ENCODE results near the gene CD2.

DNA sequence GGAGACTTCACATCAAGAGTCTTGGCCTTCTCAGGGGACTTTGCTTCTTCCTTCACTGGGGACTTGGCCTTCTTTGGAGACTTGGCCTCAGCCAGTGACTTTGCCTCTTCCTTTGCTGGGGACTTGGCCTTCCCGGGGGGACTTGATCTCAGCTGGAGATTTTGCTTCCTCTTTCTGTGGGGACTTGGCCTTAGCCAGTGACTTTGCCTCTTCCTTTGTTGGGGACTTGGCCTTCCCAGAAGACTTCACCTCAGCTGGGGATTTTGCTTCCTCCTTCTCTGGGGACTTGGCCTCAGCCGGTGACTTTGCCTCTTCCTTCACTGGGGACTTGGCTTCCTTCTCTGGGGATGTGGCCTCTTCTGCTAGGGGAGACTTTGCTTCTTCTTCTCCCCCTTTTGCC, 13.5 kb upstream of the CD2 start:
- TF ChIP-seq, protein P1, sequence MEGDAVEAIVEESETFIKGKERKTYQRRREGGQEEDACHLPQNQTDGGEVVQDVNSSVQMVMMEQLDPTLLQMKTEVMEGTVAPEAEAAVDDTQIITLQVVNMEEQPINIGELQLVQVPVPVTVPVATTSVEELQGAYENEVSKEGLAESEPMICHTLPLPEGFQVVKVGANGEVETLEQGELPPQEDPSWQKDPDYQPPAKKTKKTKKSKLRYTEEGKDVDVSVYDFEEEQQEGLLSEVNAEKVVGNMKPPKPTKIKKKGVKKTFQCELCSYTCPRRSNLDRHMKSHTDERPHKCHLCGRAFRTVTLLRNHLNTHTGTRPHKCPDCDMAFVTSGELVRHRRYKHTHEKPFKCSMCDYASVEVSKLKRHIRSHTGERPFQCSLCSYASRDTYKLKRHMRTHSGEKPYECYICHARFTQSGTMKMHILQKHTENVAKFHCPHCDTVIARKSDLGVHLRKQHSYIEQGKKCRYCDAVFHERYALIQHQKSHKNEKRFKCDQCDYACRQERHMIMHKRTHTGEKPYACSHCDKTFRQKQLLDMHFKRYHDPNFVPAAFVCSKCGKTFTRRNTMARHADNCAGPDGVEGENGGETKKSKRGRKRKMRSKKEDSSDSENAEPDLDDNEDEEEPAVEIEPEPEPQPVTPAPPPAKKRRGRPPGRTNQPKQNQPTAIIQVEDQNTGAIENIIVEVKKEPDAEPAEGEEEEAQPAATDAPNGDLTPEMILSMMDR (IDR thresholded peaks at IDR 0.05) = no peak
- no peak for TF ChIP-seq POLR2A (IDR thresholded peaks at IDR 0.05)

Data from body of pancreas (tissue), 4 donors.